WI38 (cell line): Measurements from ENCODE around the gene IFRD2.

ENCODE experiments used
- H3K4me3 ChIP-seq: 2 replicates; pipeline ENCODE4 v1.5.1; 2011; ENCODE audit warnings: low read depth, mild to moderate bottlenecking, control low read depth, low read length
- TF ChIP-seq, protein P1 (sequence below): IDR thresholded peaks from 2 replicates; pipeline ENCODE4 v1.5.1; 2012; ENCODE audit warnings: low read depth, mild to moderate bottlenecking, control low read depth, low read length

IFRD2 gene

DNA sequence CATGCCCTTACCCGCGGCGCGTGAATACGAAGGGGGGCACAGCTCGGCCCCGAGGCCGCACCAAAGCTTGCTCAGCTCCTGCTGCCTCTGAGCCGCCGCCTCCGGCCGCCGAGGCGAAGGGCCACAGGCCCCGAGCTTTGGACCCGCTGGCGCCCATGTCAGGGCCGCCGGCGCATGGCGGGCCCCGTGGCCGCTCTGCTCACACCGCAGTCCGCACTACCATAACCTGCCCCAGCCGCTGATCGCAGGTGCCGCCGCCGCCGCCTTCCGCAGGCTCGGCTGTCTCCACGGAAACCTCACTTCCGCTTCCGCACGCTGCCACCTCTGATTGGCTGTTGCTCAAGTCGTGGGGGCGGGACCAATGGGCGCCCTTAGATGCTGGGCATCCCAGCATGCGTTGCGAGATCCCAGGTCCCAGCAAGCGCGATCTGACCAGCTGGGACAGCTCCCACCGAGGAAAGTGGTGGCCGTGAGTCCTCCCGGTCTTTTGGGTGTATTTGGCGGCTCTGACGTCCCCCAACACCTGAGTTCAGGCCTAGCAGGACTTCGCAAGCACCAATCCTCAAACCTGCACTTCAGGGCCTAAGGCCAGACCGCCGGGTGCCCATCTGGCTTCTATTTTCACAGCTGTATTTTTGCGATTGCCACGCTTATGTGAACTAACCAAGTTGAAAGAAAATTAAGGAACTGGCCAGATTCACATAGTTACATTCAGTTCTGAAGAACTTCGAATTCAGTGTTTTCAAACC, 35.9 kb upstream of the IFRD2 start, which contains the start of gene TUSC2:
Gene TUSC2 (minus strand): TSS at position 281 of the 749 bp plus-strand sequence. CDS start 124 bp downstream, at position 157.
- H3K4me3 ChIP-seq, result peak within 1 kb of the TSS; percentile 94
- TF ChIP-seq, protein P1, sequence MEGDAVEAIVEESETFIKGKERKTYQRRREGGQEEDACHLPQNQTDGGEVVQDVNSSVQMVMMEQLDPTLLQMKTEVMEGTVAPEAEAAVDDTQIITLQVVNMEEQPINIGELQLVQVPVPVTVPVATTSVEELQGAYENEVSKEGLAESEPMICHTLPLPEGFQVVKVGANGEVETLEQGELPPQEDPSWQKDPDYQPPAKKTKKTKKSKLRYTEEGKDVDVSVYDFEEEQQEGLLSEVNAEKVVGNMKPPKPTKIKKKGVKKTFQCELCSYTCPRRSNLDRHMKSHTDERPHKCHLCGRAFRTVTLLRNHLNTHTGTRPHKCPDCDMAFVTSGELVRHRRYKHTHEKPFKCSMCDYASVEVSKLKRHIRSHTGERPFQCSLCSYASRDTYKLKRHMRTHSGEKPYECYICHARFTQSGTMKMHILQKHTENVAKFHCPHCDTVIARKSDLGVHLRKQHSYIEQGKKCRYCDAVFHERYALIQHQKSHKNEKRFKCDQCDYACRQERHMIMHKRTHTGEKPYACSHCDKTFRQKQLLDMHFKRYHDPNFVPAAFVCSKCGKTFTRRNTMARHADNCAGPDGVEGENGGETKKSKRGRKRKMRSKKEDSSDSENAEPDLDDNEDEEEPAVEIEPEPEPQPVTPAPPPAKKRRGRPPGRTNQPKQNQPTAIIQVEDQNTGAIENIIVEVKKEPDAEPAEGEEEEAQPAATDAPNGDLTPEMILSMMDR, result no peak

- TF ChIP-seq, protein P1, result no peak
- H3K4me3 ChIP-seq, result peak overlapping the region; percentile 94
These were observed 34.9 kb upstream of the IFRD2 start for GRCh38 chr3:50327129-50327528.

- no peak overlapping the region for H3K4me3 ChIP-seq
- TF ChIP-seq, protein P1, result no peak
These were observed 33.9 kb upstream of the IFRD2 start for GRCh38 chr3:50326182-50326541.

DNA sequence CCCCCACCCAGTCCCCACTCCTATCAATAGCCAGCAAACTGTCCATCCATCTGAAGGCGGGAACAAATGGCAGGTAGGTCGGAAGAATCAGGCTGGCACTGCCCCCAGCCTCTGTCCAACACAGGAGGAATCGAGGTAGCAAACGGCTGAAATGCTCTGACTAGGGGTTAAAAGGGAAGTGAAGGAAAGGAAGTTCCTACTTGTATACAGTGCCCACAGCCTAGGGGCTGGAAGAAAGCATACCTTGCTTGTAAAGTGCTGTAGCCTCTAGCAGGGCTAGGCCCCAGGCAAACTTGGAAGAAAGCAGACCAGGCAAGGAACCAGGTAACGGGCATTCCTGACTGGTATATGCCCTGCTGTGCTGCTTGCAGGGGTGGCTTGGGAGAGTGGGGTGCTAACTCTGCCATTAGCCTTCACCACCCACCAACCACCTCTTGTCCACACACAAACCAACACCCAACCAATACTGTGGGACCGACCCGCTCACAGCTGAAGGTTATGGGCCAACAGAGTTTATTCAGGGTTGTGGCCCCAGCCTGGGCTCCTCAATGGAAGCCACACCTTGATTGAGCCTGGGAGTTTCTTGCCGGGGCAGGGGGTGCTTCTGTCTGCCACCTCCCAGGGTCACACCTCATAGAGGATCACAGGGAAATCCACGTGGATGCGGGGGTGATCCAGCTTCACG, 33.4 kb upstream of the IFRD2 start:
- TF ChIP-seq, protein P1, result no peak
- no peak overlapping the region for H3K4me3 ChIP-seq

GRCh38 chr3:50325113-50325480, 32.9 kb upstream of the IFRD2 start:
- TF ChIP-seq, protein P1, result no peak
- H3K4me3 ChIP-seq, result no peak overlapping the region

GRCh38 chr3:50324351-50325112, 32.3 kb upstream of the IFRD2 start:
- TF ChIP-seq, protein P1, result peak; percentile 88
- H3K4me3 ChIP-seq, result no peak overlapping the region
